Kidney epithelial cell (primary cell): ENCODE measurements around the gene TACC2. TPM values are rescaled to one million over a fixed set of nuclear protein-coding genes. Genes with fewer than 3 reads are reported as not detected.
A peak's percentile ranks its signal among the peaks of the same experiment; 100 is the strongest.

ENCODE experiments used
- DNase-seq: peaks from one replicate; pipeline ENCODE4 v3.0.0-alpha.2; 2010; ENCODE audit warnings: low read depth
- H3K27me3 ChIP-seq: 2 replicates; pipeline ENCODE4 v1.6.0; 2011; ENCODE audit warnings: low read length; ENCODE audit not compliant: control insufficient read depth, insufficient read depth
- H3K36me3 ChIP-seq: 2 replicates; pipeline ENCODE4 v1.5.1; 2011; ENCODE audit warnings: low read length; ENCODE audit not compliant: control insufficient read depth, insufficient read depth
- H3K4me3 ChIP-seq: 2 replicates; pipeline ENCODE4 v1.5.1; 2011; ENCODE audit warnings: low read depth, mild to moderate bottlenecking, control low read depth, low read length
- total RNA-seq: library from RNA; depleted of rRNA; stranded (reverse); fragments of >200 nt; gene quantifications from 2 replicates; pipeline ENCODE4 v1.2.3, GENCODE V29; 2015
- TF ChIP-seq, protein P1 (sequence below): IDR thresholded peaks from 2 replicates; pipeline ENCODE4 v1.5.1; 2011; ENCODE audit warnings: mild to moderate bottlenecking, moderate library complexity, low read length, control low read depth, inconsistent platforms; ENCODE audit not compliant: insufficient read depth, poor library complexity, severe bottlenecking

TACC2 gene
- total RNA-seq, 1 donor from 2014 or later, result 26.9 TPM

DNA sequence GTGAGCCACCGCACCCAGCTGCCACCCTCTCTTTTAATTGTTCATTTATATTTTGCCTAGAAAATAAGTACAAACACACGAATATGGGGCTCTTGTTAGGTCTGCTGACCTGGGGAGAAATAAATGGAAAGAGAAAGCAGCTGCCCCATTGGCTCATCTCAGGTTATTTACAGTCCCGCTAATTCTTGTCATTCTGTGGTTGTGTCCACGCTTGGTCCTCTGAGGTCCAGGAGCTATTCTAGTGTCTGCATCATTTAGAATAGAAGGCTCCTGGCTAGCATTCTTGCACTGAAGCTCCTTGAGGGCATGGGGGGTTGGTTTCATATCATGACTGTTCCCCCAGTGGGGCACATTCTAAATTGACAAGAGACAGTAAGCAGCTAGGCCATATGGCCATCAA is 128.5 kb downstream of the TACC2 start:
- no peak overlapping the region for H3K4me3 ChIP-seq
- TF ChIP-seq, protein P1, sequence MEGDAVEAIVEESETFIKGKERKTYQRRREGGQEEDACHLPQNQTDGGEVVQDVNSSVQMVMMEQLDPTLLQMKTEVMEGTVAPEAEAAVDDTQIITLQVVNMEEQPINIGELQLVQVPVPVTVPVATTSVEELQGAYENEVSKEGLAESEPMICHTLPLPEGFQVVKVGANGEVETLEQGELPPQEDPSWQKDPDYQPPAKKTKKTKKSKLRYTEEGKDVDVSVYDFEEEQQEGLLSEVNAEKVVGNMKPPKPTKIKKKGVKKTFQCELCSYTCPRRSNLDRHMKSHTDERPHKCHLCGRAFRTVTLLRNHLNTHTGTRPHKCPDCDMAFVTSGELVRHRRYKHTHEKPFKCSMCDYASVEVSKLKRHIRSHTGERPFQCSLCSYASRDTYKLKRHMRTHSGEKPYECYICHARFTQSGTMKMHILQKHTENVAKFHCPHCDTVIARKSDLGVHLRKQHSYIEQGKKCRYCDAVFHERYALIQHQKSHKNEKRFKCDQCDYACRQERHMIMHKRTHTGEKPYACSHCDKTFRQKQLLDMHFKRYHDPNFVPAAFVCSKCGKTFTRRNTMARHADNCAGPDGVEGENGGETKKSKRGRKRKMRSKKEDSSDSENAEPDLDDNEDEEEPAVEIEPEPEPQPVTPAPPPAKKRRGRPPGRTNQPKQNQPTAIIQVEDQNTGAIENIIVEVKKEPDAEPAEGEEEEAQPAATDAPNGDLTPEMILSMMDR, result no peak
- no peak for DNase-seq
- H3K36me3 ChIP-seq, result no peaks in the 10 kb centered on the region
- H3K27me3 ChIP-seq, result no peaks in the 10 kb centered on the region

DNA sequence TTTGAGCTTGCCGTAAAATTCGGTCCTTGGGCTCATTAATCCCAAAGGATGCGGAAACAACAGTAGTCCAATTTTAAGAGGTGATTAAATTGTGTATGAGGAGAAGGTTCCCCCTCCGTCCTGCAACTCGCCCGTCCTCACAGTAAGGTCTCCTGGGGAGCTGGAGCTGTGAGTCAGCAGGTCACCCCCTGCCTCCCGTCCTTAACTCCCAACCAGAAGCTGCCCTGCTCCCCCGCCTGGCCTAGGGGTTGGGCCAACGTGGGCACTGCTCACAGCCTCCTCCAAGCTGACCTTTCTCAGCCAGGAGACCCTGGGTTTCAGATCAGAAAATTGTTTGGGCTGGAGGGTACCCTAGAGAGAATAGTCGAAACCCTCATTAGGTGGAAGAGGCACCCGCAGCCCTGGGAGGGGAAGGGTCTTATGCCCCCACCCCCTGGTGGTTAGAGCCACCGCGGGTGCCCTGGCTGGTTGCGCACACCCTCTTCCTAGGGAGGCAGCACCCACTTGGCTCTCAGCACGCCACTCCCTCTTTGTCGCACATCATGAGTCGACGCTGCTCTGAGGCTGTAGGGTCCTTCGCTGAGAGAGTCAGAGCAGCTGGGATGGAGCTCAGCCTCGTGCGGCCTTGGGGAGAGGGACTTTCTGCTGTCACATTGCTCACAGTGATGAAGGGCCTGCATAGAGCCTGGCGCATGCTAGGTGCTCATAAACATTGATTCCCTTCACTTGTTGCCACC is 131.2 kb downstream of the TACC2 start:
- no peaks in the 10 kb centered on the region for H3K36me3 ChIP-seq
- H3K27me3 ChIP-seq, result no peaks in the 10 kb centered on the region
- no peak for DNase-seq
- TF ChIP-seq, protein P1, result no peak
- H3K4me3 ChIP-seq, result no peak overlapping the region

DNA sequence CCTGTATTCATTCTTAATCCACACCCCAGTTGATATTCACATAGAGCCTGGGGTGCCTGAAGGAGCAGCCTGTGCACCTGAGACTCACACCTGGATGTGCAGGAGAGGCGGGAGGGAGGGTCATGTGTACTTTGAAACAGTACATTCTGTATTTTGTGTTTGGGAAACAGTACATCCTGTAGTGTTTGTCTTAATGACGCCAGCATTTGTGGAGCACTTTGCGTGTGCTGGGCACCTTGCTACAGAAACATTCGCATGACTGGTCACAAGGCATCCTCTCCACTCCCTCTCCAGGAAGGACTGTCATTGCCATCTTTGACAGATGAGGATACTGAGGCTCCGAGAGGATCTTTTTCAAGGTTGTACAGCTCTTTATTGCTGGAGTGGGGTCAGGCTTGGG is 132.1 kb downstream of the TACC2 start:
- Histone ChIP-seq H3K4me3 (no peak overlapping the region), H3K27me3 (no peaks in the 10 kb centered on the region), H3K36me3 (no peaks in the 10 kb centered on the region)
- DNase-seq, result peak; percentile 55
- TF ChIP-seq, protein P1, result no peak

DNA sequence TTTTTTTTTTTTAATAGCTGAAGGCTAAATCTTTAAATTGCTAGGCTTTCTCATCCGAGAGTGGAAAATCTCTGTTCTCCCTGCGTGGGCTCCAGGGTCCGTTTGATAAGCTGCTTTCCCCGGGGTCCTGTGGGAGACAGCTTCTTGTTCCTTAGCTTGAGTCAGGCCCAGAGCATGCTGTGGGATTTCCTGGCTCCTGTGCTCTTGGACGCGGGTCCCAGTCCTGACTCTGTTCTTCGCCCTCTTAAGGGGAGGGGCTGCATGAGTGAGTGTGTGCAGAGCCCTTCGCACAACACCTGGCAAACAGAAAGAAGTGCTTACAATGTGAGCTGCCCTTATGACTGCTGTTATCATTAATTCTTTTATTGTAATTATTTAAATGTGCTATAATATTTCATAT is 133.5 kb downstream of the TACC2 start:
- no peaks in the 10 kb centered on the region for H3K36me3 ChIP-seq
- TF ChIP-seq, protein P1, result no peak

DNA sequence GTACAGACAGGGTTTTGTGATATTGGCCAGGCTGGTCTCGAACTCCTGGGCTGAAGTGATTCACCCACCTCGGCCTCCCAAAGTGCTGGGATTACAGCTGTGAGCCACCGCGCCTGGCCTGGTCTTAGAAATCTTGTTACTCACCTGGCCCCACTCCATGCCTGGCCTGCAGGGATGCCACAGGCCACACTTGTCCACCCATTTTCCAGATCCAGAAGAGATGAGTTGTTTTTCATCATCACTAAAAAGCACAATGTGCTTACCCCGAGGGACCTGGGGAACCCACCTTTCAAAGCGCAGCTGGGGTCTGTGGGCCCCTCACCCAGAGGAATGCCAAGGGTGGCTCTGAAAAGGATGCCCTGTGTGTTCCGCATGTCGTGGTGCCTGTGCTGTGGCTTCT is 134.2 kb downstream of the TACC2 start:
- TF ChIP-seq, protein P1, result no peak
- Histone ChIP-seq H3K27me3 (no peaks in the 10 kb centered on the region), H3K36me3 (no peaks in the 10 kb centered on the region), H3K4me3 (no peak overlapping the region)
- no peak for DNase-seq

More for the DNA sequence above, 133.5 kb downstream of the TACC2 start:
- no peak overlapping the region for H3K4me3 ChIP-seq
- DNase-seq, result no peak
- no peaks in the 10 kb centered on the region for H3K27me3 ChIP-seq

DNA sequence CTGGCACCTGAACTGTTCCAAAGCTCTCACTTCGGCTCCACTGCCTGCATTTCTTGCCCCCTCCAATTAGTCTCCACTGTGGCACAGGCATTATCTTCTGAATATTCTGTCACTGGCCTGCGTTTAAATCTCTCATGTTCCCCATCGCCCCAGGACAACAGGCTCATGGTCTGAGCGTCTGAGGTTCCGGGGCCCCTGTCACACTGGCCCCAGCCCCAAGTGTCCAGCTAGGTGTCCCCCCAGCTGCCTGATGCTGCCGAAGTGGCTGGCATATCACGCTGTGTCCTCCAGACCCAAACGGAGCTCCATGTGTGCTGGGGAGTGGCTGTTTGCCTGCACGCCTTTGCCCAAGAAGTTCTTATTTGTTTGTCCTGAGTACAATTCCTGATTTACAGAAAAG is 135.4 kb downstream of the TACC2 start:
- no peaks in the 10 kb centered on the region for H3K27me3 ChIP-seq
- DNase-seq, result no peak
- TF ChIP-seq, protein P1, result no peak
- H3K36me3 ChIP-seq, result no peaks in the 10 kb centered on the region
- H3K4me3 ChIP-seq, result no peak overlapping the region
